Retinal pigment epithelial cell (primary cell): ENCODE results near the gene NOTUM.

Source experiments
- DNase-seq: peaks from one replicate; pipeline ENCODE4 v3.0.0-alpha.2; 2010; ENCODE audit warnings: low read depth
- H3K4me3 ChIP-seq: 2 replicates; pipeline ENCODE4 v1.5.1; 2011; ENCODE audit warnings: mild to moderate bottlenecking, low read length, control low read depth, moderate library complexity
- CTCF ChIP-seq: conservative IDR thresholded peaks from 2 replicates; pipeline ENCODE4 v1.5.1; 2011; ENCODE audit warnings: low read depth, low read length, control low read depth, inconsistent platforms

NOTUM gene

GRCh38 chr17:81999976-82000802 lies 39.2 kb upstream of the NOTUM start:
- no peak for TF ChIP-seq CTCF
- no peak for DNase-seq
- no peak overlapping the region for H3K4me3 ChIP-seq

GRCh38 chr17:81999587-81999975 lies 38.6 kb upstream of the NOTUM start:
- no peak overlapping the region for H3K4me3 ChIP-seq
- no peak for DNase-seq

GRCh38 chr17:81998691-81999438 lies 37.9 kb upstream of the NOTUM start:
- no peak for TF ChIP-seq CTCF
- DNase-seq = no peak
- H3K4me3 ChIP-seq = no peak overlapping the region

More at GRCh38 chr17:81999587-81999975, 38.6 kb upstream of the NOTUM start:
- no peak for TF ChIP-seq CTCF

GRCh38 chr17:81998212-81998611 lies 37.2 kb upstream of the NOTUM start:
- H3K4me3 ChIP-seq = no peak overlapping the region
- DNase-seq = no peak
- no peak for TF ChIP-seq CTCF

GRCh38 chr17:81996757-81997441 lies 35.9 kb upstream of the NOTUM start:
- no peak for DNase-seq
- no peak for TF ChIP-seq CTCF
- H3K4me3 ChIP-seq = no peak overlapping the region

- no peak for TF ChIP-seq CTCF
- no peak for DNase-seq
- H3K4me3 ChIP-seq = no peak overlapping the region
Observed at GRCh38 chr17:81996232-81996756, 35.3 kb upstream of the NOTUM start.
